Loucy (cell line): Measurements from ENCODE around the gene UAP1L1.
"Not testable (repeated sequence)": the region's sequence is repeated elsewhere in the genome, so short reads cannot be mapped to it uniquely, and the experiment has no call there.

Experiments used
- H2AFZ ChIP-seq: fragments of 200-600 bp; sonication (generic); 2 replicates; pipeline ENCODE4 v1.6.0; 2016; ENCODE audit warnings: antibody characterized with exemption, mild to moderate bottlenecking, low read length, moderate library complexity
- H3F3A ChIP-seq: fragments of 200-600 bp; 2 replicates; pipeline ENCODE4 v1.6.0; 2016; ENCODE audit warnings: antibody characterized with exemption, low read depth, mild to moderate bottlenecking
- H3K27me3 ChIP-seq: fragments of 200-600 bp; sonication (generic); 2 replicates; pipeline ENCODE4 v1.6.1; 2014; ENCODE audit warnings: low read length, mild to moderate bottlenecking; ENCODE audit not compliant: insufficient read depth, poor library complexity, severe bottlenecking
- H3K36me3 ChIP-seq: fragments of 200-600 bp; sonication (generic); 2 replicates; pipeline ENCODE4 v1.6.1; 2016; ENCODE audit warnings: low read length; ENCODE audit not compliant: insufficient read depth
- H3K4me1 ChIP-seq: fragments of 200-600 bp; sonication (generic); 2 replicates; pipeline ENCODE4 v1.5.1; 2014; ENCODE audit warnings: low read length, mild to moderate bottlenecking; ENCODE audit not compliant: insufficient read depth, poor library complexity, severe bottlenecking
- H3K4me2 ChIP-seq: fragments of 200-600 bp; sonication (generic); 2 replicates; pipeline ENCODE4 v1.6.0; 2014; ENCODE audit warnings: antibody characterized with exemption, low read length, low read depth, mild to moderate bottlenecking; ENCODE audit not compliant: poor library complexity, severe bottlenecking
- H3K4me3 ChIP-seq: fragments of 200-600 bp; sonication (generic); 2 replicates; pipeline ENCODE4 v1.5.1; 2014; ENCODE audit warnings: low read length, mild to moderate bottlenecking, mixed read lengths; ENCODE audit not compliant: poor library complexity, severe bottlenecking
- H3K79me2 ChIP-seq: fragments of 200-600 bp; sonication (generic); 2 replicates; pipeline ENCODE4 v1.6.1; 2014; ENCODE audit warnings: low read length; ENCODE audit not compliant: insufficient read depth
- H3K9ac ChIP-seq: fragments of 200-600 bp; sonication (generic); 2 replicates; pipeline ENCODE4 v1.6.0; 2014; ENCODE audit warnings: mild to moderate bottlenecking, low read depth, low read length, moderate library complexity; ENCODE audit not compliant: poor library complexity, severe bottlenecking
- H3K9me2 ChIP-seq: fragments of 200-600 bp; sonication (generic); replicated peaks from 2 replicates; pipeline ENCODE4 v1.6.1; 2016; ENCODE audit warnings: low read depth, low read length, mixed read lengths
- H3K9me3 ChIP-seq: fragments of 200-600 bp; sonication (generic); 2 replicates; pipeline ENCODE4 v1.6.1; 2014; ENCODE audit warnings: mild to moderate bottlenecking, antibody characterized with exemption, low read length, low read depth; ENCODE audit not compliant: insufficient read depth
- H4K20me1 ChIP-seq: fragments of 200-600 bp; sonication (generic); 2 replicates; pipeline ENCODE4 v1.6.0; 2014; ENCODE audit warnings: antibody characterized with exemption, low read length, mild to moderate bottlenecking; ENCODE audit not compliant: insufficient read depth, poor library complexity, severe bottlenecking
- CTCF ChIP-seq: fragments of 200-600 bp; sonication (generic); conservative IDR thresholded peaks from 2 replicates; pipeline ENCODE4 v1.5.1; 2014; ENCODE audit warnings: mild to moderate bottlenecking, antibody characterized with exemption, low read length
- EZH2phosphoT487 ChIP-seq: fragments of 200-600 bp; IDR thresholded peaks from 2 replicates; pipeline ENCODE4 v1.6.1; 2018; ENCODE audit warnings: antibody characterized with exemption, mild to moderate bottlenecking, moderate library complexity, borderline replicate concordance

UAP1L1 gene

GRCh38 chr9:137031904-137032640 is 45.2 kb upstream of the UAP1L1 start, which contains the start of gene FUT7:
FUT7 (minus strand) TSS chr9:137032088; CDS start chr9:137031991, 97 bp downstream.
- no peak for TF ChIP-seq CTCF
- TF ChIP-seq EZH2phosphoT487 = no peak
- Histone ChIP-seq H3F3A (peaks cover 12% of the 10 kb centered on the region; the same call in 1 of the 2 replicates), H3K9me2 (no peaks in the 10 kb centered on the region), H3K4me3 (peak within 1 kb of the TSS; percentile 81), H3K4me2 (peak within 1 kb of the TSS; percentile 90), H3K36me3 (no peaks in the 10 kb centered on the region), H3K79me2 (peaks cover 4% of the 10 kb centered on the region; the same call in 1 of the 2 replicates), H3K4me1 (peaks cover 54% of the 10 kb centered on the region), H3K9me3 (no peaks in the 10 kb centered on the region), H3K9ac (peak within 1 kb of the TSS; percentile 92), H3K27me3 (no peaks in the 10 kb centered on the region), H4K20me1 (peaks cover 2% of the 10 kb centered on the region), H2AFZ (no peak within 1 kb of the TSS)

- Histone ChIP-seq H2AFZ (no peak overlapping the region), H3F3A (peaks cover 12% of the 10 kb centered on the region; the same call in 1 of the 2 replicates), H3K79me2 (no peaks in the 10 kb centered on the region), H3K4me3 (peak overlapping the region; percentile 81), H3K36me3 (no peaks in the 10 kb centered on the region), H3K4me1 (peaks cover 48% of the 10 kb centered on the region), H3K4me2 (peak overlapping the region; percentile 90), H3K9me3 (no peaks in the 10 kb centered on the region), H3K27me3 (no peaks in the 10 kb centered on the region), H3K9me2 (no peaks in the 10 kb centered on the region), H4K20me1 (no peaks in the 10 kb centered on the region), H3K9ac (peak overlapping the region; percentile 92)
- TF ChIP-seq EZH2phosphoT487 (no peak), CTCF (no peak)
Observed at GRCh38 chr9:137032858-137033257, 44.5 kb upstream of the UAP1L1 start.

- peaks cover 12% of the 10 kb centered on the region; the same call in 1 of the 2 replicates for H3F3A ChIP-seq
- H3K79me2 ChIP-seq, H3K27me3 ChIP-seq, H3K9me2 ChIP-seq, H3K9me3 ChIP-seq, H3K36me3 ChIP-seq, H2AFZ ChIP-seq, H4K20me1 ChIP-seq: not testable (repeated sequence)
- peak overlapping the region; percentile 90 for H3K4me2 ChIP-seq
- peak overlapping the region; percentile 81 for H3K4me3 ChIP-seq
- H3K4me1 ChIP-seq = peaks cover 48% of the 10 kb centered on the region
- peak overlapping the region; percentile 92 for H3K9ac ChIP-seq
Observed at GRCh38 chr9:137033481-137033880, 43.8 kb upstream of the UAP1L1 start.
